Keratinocyte (primary cell): Measurements from ENCODE around the gene SEL1L2. TPM values are rescaled to one million over a fixed set of nuclear protein-coding genes. Genes with fewer than 3 reads are reported as not detected.

Source experiments
- DNase-seq: peaks from one replicate; pipeline ENCODE4 v3.0.0-alpha.2; 2011; ENCODE audit warnings: low read depth, missing footprints, low spot score
- FAIRE-seq: peaks from 2 replicates; lab custom pipeline; 2011; peaks lifted over from hg19 to GRCh38; lab: Jason Lieb, UNC
- H2AFZ ChIP-seq: 2 replicates; pipeline ENCODE4 v1.6.0; 2012; ENCODE audit warnings: low read length, control low read depth, inconsistent platforms; ENCODE audit not compliant: control insufficient read depth
- H3K27ac ChIP-seq: 2 replicates; pipeline ENCODE4 v1.5.1; 2011; ENCODE audit warnings: low read length; ENCODE audit not compliant: control insufficient read depth, insufficient read depth
- H3K27me3 ChIP-seq: 3 replicates; pipeline ENCODE4 v1.6.0; 2011; ENCODE audit warnings: low read length; ENCODE audit not compliant: control insufficient read depth, insufficient read depth; ENCODE audit errors: extremely low read depth
- H3K36me3 ChIP-seq, 2 experiments: 2 replicates in 1 of 2; 3 replicates in 1 of 2; pipeline ENCODE4 v1.5.1; 2011; ENCODE audit warnings: low read length in 2 of 2, mild to moderate bottlenecking in 1 of 2; ENCODE audit not compliant: control insufficient read depth in 2 of 2, insufficient read depth in 2 of 2; ENCODE audit errors: extremely low read depth in 1 of 2
- H3K4me1 ChIP-seq: 3 replicates; pipeline ENCODE4 v1.5.1; 2011; ENCODE audit warnings: low read length; ENCODE audit not compliant: control insufficient read depth, insufficient read depth; ENCODE audit errors: extremely low read depth
- H3K4me2 ChIP-seq: 3 replicates; pipeline ENCODE4 v1.6.0; 2011; ENCODE audit warnings: low read depth, low read length; ENCODE audit not compliant: control insufficient read depth, insufficient read depth; ENCODE audit errors: extremely low read depth
- H3K4me3 ChIP-seq, 3 experiments: fragments of 200-600 bp in 1 of 3; sonication (generic) in 1 of 3; 2 replicates in 2 of 3; 3 replicates in 1 of 3; pipeline ENCODE4 v1.5.1; 2011 to 2016; ENCODE audit warnings: low read length in 3 of 3, mild to moderate bottlenecking in 3 of 3, control low read depth in 2 of 3, inconsistent platforms in 1 of 3, low read depth in 1 of 3, mixed read lengths in 1 of 3, mixed run types in 1 of 3, moderate library complexity in 1 of 3; ENCODE audit not compliant: control insufficient read depth in 2 of 3, insufficient read depth in 2 of 3; ENCODE audit errors: extremely low read depth in 1 of 3
- H3K79me2 ChIP-seq: 2 replicates; pipeline ENCODE4 v1.6.0; 2012; ENCODE audit warnings: low read length; ENCODE audit not compliant: control insufficient read depth, insufficient read depth
- H3K9ac ChIP-seq: 3 replicates; pipeline ENCODE4 v1.6.0; 2011; ENCODE audit warnings: low read length; ENCODE audit not compliant: control insufficient read depth, insufficient read depth; ENCODE audit errors: extremely low read depth
- H3K9me1 ChIP-seq: 3 replicates; pipeline ENCODE4 v1.6.0; 2011; ENCODE audit warnings: low read length; ENCODE audit not compliant: control insufficient read depth, insufficient read depth; ENCODE audit errors: extremely low read depth
- H3K9me3 ChIP-seq: 2 replicates; pipeline ENCODE4 v1.5.1; 2012; ENCODE audit warnings: low read depth, low read length; ENCODE audit not compliant: control insufficient read depth
- H4K20me1 ChIP-seq: 3 replicates; pipeline ENCODE4 v1.6.0; 2011; ENCODE audit warnings: low read length; ENCODE audit not compliant: control insufficient read depth, insufficient read depth; ENCODE audit errors: extremely low read depth
- EZH2 ChIP-seq: IDR thresholded peaks from one replicate; pipeline ENCODE4 v1.6.1; 2012; ENCODE audit warnings: inconsistent platforms, mild to moderate bottlenecking, low read length, moderate library complexity
- dilution Hi-C: fragments of 300-500 bp; cut with MboI; formaldehyde crosslinking; loops from one replicate; pipeline ENCODE4 v1.7.0; 2020; ENCODE audit warnings: low sequenced_read_pairs; ENCODE audit not compliant: extremely low pct_ligation_motif_present
- polyA plus RNA-seq, 5 experiments: library from polyadenylated mRNA; depleted of rRNA in 3 of 5; stranded (reverse) in 3 of 5; stranded (forward) in 1 of 5; unstranded in 1 of 5; fragments of >200 nt; gene quantifications; 1 replicate in 1 of 5; 2 replicates in 3 of 5; 3 replicates in 1 of 5; pipeline versions ENCODE4 v1.2.1 to v1.2.3, GENCODE V29; 2011 to 2012; ENCODE audit warnings: missing spikeins in 2 of 5, low read depth in 1 of 5, low replicate concordance in 1 of 5
- TF ChIP-seq, protein P1 (sequence below), 3 experiments: IDR thresholded peaks in 1 of 3; conservative IDR thresholded peaks in 1 of 3; optimal IDR thresholded peaks in 1 of 3; 2 replicates in 2 of 3; 3 replicates in 1 of 3; pipeline versions ENCODE3 to v1.5.1; 2011; ENCODE audit warnings: low read length in 3 of 3, mild to moderate bottlenecking in 3 of 3, moderate library complexity in 2 of 3, control low read depth in 1 of 3, inconsistent platforms in 1 of 3; ENCODE audit not compliant: insufficient read depth in 2 of 3; ENCODE audit errors: extremely low read depth in 1 of 3

The SEL1L2 gene
- polyA plus RNA-seq, 1 donor (not counting 4 experiments of a cell fraction or from before 2014, with no cell fraction given) = not detected

DNA sequence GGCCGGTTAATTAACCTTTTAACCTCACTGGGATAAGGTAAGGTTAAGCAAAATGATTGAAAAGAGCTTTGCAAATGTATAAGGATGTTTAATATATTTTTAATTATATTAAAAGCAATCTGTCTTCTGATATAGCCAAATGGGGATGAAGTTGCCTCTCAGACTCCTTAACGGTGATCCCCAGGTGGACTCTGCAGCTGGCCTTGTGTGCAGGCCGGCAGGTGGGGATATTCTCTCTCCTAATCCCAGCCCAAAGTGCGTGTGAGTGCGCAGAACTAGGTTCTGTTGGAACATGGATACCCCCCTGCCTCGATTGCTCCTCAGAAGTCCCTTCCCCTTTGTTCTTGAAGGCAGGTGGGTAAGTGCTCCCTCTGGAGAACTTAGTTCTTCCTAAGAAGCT, 105.6 kb downstream of the SEL1L2 start:
- no peaks in the 10 kb centered on the region for H3K79me2 ChIP-seq

GRCh38 chr20:13883425-13883824, 107.0 kb downstream of the SEL1L2 start:
- H3K9me1 ChIP-seq = no peaks in the 10 kb centered on the region
- H3K27ac ChIP-seq = no peak overlapping the region
- H3K27me3 ChIP-seq = no peaks in the 10 kb centered on the region
- no peak overlapping the region for H3K9ac ChIP-seq
- no peaks in the 10 kb centered on the region for H3K79me2 ChIP-seq
- no peaks in the 10 kb centered on the region for H3K4me1 ChIP-seq
- TF ChIP-seq, protein P1, sequence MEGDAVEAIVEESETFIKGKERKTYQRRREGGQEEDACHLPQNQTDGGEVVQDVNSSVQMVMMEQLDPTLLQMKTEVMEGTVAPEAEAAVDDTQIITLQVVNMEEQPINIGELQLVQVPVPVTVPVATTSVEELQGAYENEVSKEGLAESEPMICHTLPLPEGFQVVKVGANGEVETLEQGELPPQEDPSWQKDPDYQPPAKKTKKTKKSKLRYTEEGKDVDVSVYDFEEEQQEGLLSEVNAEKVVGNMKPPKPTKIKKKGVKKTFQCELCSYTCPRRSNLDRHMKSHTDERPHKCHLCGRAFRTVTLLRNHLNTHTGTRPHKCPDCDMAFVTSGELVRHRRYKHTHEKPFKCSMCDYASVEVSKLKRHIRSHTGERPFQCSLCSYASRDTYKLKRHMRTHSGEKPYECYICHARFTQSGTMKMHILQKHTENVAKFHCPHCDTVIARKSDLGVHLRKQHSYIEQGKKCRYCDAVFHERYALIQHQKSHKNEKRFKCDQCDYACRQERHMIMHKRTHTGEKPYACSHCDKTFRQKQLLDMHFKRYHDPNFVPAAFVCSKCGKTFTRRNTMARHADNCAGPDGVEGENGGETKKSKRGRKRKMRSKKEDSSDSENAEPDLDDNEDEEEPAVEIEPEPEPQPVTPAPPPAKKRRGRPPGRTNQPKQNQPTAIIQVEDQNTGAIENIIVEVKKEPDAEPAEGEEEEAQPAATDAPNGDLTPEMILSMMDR (optimal IDR thresholded peaks at IDR 0.05 in 1 of 3, IDR thresholded peaks at IDR 0.05 in 1 of 3, conservative IDR thresholded peaks at IDR 0.05 in 1 of 3; ENCODE audit: extremely low read depth in 1 of 3, insufficient read depth in 2 of 3, low read length in 3 of 3) = no peak
- TF ChIP-seq EZH2 = no peak
- no peak for DNase-seq
- no peak overlapping the region for H3K4me3 ChIP-seq
- H3K4me2 ChIP-seq = no peak overlapping the region
- no peaks in the 10 kb centered on the region for H3K9me3 ChIP-seq
- H2AFZ ChIP-seq = no peak overlapping the region
- FAIRE-seq = no peak
- dilution Hi-C loops = no loop called here
- H3K36me3 ChIP-seq = no peaks in the 10 kb centered on the region
- H4K20me1 ChIP-seq = no peaks in the 10 kb centered on the region

More for the DNA sequence above, 105.6 kb downstream of the SEL1L2 start:
- H3K4me1 ChIP-seq = no peaks in the 10 kb centered on the region
- H3K36me3 ChIP-seq = no peaks in the 10 kb centered on the region
- H2AFZ ChIP-seq = no peak overlapping the region
- no peaks in the 10 kb centered on the region for H4K20me1 ChIP-seq
- no peak for DNase-seq
- H3K9ac ChIP-seq = no peak overlapping the region
- no peak for FAIRE-seq
- no peaks in the 10 kb centered on the region for H3K27me3 ChIP-seq
- no peak overlapping the region for H3K4me2 ChIP-seq
- H3K9me3 ChIP-seq = no peaks in the 10 kb centered on the region
- dilution Hi-C loops = no loop called here
- no peak overlapping the region for H3K4me3 ChIP-seq
- H3K9me1 ChIP-seq = no peaks in the 10 kb centered on the region
- TF ChIP-seq, protein P1 (optimal IDR thresholded peaks at IDR 0.05 in 1 of 3, IDR thresholded peaks at IDR 0.05 in 1 of 3, conservative IDR thresholded peaks at IDR 0.05 in 1 of 3; ENCODE audit: extremely low read depth in 1 of 3, insufficient read depth in 2 of 3, low read length in 3 of 3) = no peak
- no peak for TF ChIP-seq EZH2
- H3K27ac ChIP-seq = no peak overlapping the region
